Measurements from ENCODE around the gene MCFD2. TPM values are rescaled to one million over a fixed set of nuclear protein-coding genes. Genes with fewer than 3 reads are reported as not detected.

MCFD2 gene
- total RNA-seq, result 10 to 100 TPM; 21.5 to 60.4 (median 49.2) TPM

- DNase-seq, result peak in 2 of 3 donors; percentile 22 to 56
- Histone ChIP-seq H3K4me1 (peaks cover 0 to 29% (median 14%) of the 10 kb centered on the region in 4 donors), H3K27me3 (no peaks in the 10 kb centered on the region), H3K27ac (peak within 1 kb of the TSS; percentile 88 to 93 (median 90)), H3K36me3 (peaks cover 0 to 8% (median 0%) of the 10 kb centered on the region in 3 donors), H3K9me3 (no peaks in the 10 kb centered on the region), H3K4me3 (peak within 1 kb of the TSS; percentile 69 to 99 (median 83))
- no peak for TF ChIP-seq POLR2A (IDR thresholded peaks at IDR 0.05)
Observed at GRCh38 chr2:46915281-46915810, at the start of gene MCFD2. Gene MCFD2, minus strand, starts transcription at chr2:46915806. Its CDS starts 6,635 bp downstream, at chr2:46909171.

- Histone ChIP-seq H3K27ac (no peak overlapping the region), H3K27me3 (no peaks in the 10 kb centered on the region)
- DNase-seq, result no peak
Observed at GRCh38 chr2:46964835-46965560, 49.4 kb upstream of the MCFD2 start.

GRCh38 chr2:46963941-46964673, 48.5 kb upstream of the MCFD2 start:
- no peak for TF ChIP-seq CTCF (IDR thresholded peaks at IDR 0.05)
- TF ChIP-seq POLR2A (IDR thresholded peaks at IDR 0.05), result no peak
- peaks cover 0 to 28% (median 0%) of the 10 kb centered on the region in 3 donors for H3K36me3 ChIP-seq
- no peak overlapping the region for H3K4me3 ChIP-seq
- no peak for DNase-seq
- H3K9me3 ChIP-seq, result no peaks in the 10 kb centered on the region
- no peak overlapping the region for H3K27ac ChIP-seq
- H3K27me3 ChIP-seq, result no peaks in the 10 kb centered on the region
- H3K4me1 ChIP-seq, result peaks cover 0 to 23% (median 6%) of the 10 kb centered on the region in 4 donors

More at GRCh38 chr2:46964835-46965560, 49.4 kb upstream of the MCFD2 start:
- H3K36me3 ChIP-seq, result peaks cover 0 to 21% (median 0%) of the 10 kb centered on the region in 3 donors
- no peaks in the 10 kb centered on the region for H3K9me3 ChIP-seq
- TF ChIP-seq POLR2A (IDR thresholded peaks at IDR 0.05) (no peak), CTCF (IDR thresholded peaks at IDR 0.05) (no peak)
- H3K4me1 ChIP-seq, result peaks cover 0 to 31% (median 8%) of the 10 kb centered on the region in 4 donors
- H3K4me3 ChIP-seq, result no peak overlapping the region

GRCh38 chr2:46963210-46963609, 47.6 kb upstream of the MCFD2 start:
- no peak overlapping the region for H3K27ac ChIP-seq
- no peaks in the 10 kb centered on the region for H3K27me3 ChIP-seq
- no peak overlapping the region for H3K4me3 ChIP-seq
- peaks cover 0 to 16% (median 5%) of the 10 kb centered on the region in 4 donors for H3K4me1 ChIP-seq
- no peak for DNase-seq
- no peak for TF ChIP-seq POLR2A (IDR thresholded peaks at IDR 0.05)
- TF ChIP-seq CTCF (IDR thresholded peaks at IDR 0.05), result no peak
- no peaks in the 10 kb centered on the region for H3K9me3 ChIP-seq
- peaks cover 0 to 37% (median 0%) of the 10 kb centered on the region in 3 donors for H3K36me3 ChIP-seq

GRCh38 chr2:46962751-46963150, 47.1 kb upstream of the MCFD2 start:
- H3K9me3 ChIP-seq, result no peaks in the 10 kb centered on the region
- no peaks in the 10 kb centered on the region for H3K27me3 ChIP-seq
- no peak overlapping the region for H3K4me3 ChIP-seq
- no peak overlapping the region for H3K27ac ChIP-seq
- TF ChIP-seq CTCF (IDR thresholded peaks at IDR 0.05) (no peak), POLR2A (IDR thresholded peaks at IDR 0.05) (no peak)
- peaks cover 0 to 12% (median 2%) of the 10 kb centered on the region in 4 donors for H3K4me1 ChIP-seq
- no peak for DNase-seq
- peaks cover 0 to 42% (median 0%) of the 10 kb centered on the region in 3 donors for H3K36me3 ChIP-seq
